Measurements from ENCODE around the gene COMMD9. TPM values are rescaled to one million over a fixed set of nuclear protein-coding genes. Genes with fewer than 3 reads are reported as not detected.
"Not testable (repeated sequence)": the region's sequence is repeated elsewhere in the genome, so short reads cannot be mapped to it uniquely, and the experiment has no call there.

COMMD9 gene
- total RNA-seq, 1 experiment from 2014 or later: 70.8 TPM

GRCh38 chr11:36326524-36327419 is 37.5 kb upstream of the COMMD9 start:
- intact Hi-C loops (cut with micrococcal nuclease): no loop called here
- ATAC-seq: no peak
- no peaks in the 10 kb centered on the region; the same call in 1 of the 2 replicates for H3K9me2 ChIP-seq (replicated peaks; ENCODE audit: low read length)
- H3K79me2 ChIP-seq (ENCODE audit: low read length): no peaks in the 10 kb centered on the region
- H3K27ac ChIP-seq (ENCODE audit: low read length): no peak overlapping the region
- CTCF ChIA-PET: no interaction called here
- peaks cover 5% of the 10 kb centered on the region; the same call in 1 of the 2 replicates for H3K4me1 ChIP-seq (ENCODE audit: insufficient read depth, low read length)
- H4K20me1 ChIP-seq (ENCODE audit: low read length): no peaks in the 10 kb centered on the region
- H3F3A ChIP-seq (ENCODE audit: low read length, unreplicated experiment): no peaks in the 10 kb centered on the region
- no peaks in the 10 kb centered on the region for H3K27me3 ChIP-seq (ENCODE audit: low read length)
- POLR2A ChIA-PET (ENCODE audit: unreplicated experiment): no interaction called here
- no peak overlapping the region for H2AFZ ChIP-seq (ENCODE audit: low read length)
- no peak overlapping the region for H3K9ac ChIP-seq (ENCODE audit: low read length)
- no peak overlapping the region for H3K4me3 ChIP-seq (ENCODE audit: low read length)
- no peaks in the 10 kb centered on the region for H3K9me3 ChIP-seq (ENCODE audit: low read length)
- no peaks in the 10 kb centered on the region for H3K36me3 ChIP-seq (ENCODE audit: low read depth, low read length)
- no peak for DNase-seq
- no TSS peak for BruUV-seq (replicated peaks)
- H3K4me2 ChIP-seq (ENCODE audit: low read length): no peak overlapping the region
- TF ChIP-seq EZH2phosphoT487 (IDR thresholded peaks at IDR 0.05; ENCODE audit: borderline replicate concordance, low read length) (no peak), EZH2 (IDR thresholded peaks at IDR 0.05; ENCODE audit: low read length, unreplicated experiment) (no peak)
- TF ChIP-seq, protein P1, sequence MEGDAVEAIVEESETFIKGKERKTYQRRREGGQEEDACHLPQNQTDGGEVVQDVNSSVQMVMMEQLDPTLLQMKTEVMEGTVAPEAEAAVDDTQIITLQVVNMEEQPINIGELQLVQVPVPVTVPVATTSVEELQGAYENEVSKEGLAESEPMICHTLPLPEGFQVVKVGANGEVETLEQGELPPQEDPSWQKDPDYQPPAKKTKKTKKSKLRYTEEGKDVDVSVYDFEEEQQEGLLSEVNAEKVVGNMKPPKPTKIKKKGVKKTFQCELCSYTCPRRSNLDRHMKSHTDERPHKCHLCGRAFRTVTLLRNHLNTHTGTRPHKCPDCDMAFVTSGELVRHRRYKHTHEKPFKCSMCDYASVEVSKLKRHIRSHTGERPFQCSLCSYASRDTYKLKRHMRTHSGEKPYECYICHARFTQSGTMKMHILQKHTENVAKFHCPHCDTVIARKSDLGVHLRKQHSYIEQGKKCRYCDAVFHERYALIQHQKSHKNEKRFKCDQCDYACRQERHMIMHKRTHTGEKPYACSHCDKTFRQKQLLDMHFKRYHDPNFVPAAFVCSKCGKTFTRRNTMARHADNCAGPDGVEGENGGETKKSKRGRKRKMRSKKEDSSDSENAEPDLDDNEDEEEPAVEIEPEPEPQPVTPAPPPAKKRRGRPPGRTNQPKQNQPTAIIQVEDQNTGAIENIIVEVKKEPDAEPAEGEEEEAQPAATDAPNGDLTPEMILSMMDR (conservative IDR thresholded peaks at IDR 0.05; ENCODE audit: low read depth, low read length): no peak

DNA sequence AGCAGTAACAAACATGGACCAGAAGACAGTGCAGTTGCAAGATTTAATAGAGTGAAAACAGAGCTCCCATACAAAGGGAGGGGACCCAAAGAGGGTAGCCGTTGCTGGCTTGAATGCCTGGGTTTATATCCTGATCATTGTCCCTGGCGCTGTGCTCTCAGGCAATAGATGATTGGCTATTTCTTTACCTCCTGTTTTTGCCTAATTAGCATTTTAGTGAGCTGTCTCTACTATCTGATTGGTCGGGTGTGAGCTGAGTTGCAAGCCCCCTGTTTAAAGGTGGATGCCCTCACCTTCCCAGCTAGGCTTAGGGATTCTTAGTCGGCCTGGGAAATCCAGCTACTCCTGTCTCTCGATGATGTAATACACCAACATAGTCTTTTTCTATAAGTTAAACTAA is 36.2 kb upstream of the COMMD9 start:
- BruUV-seq (replicated peaks); H3K9ac ChIP-seq (ENCODE audit: low read length); CTCF ChIA-PET; H3K9me3 ChIP-seq (ENCODE audit: low read length); H3K36me3 ChIP-seq (ENCODE audit: low read depth, low read length); intact Hi-C loops (cut with micrococcal nuclease); H3K4me3 ChIP-seq (ENCODE audit: low read length); H3K9me2 ChIP-seq (replicated peaks; ENCODE audit: low read length); H3F3A ChIP-seq (ENCODE audit: low read length, unreplicated experiment); H3K27ac ChIP-seq (ENCODE audit: low read length); POLR2A ChIA-PET (ENCODE audit: unreplicated experiment); H3K4me2 ChIP-seq (ENCODE audit: low read length); ATAC-seq; H3K4me1 ChIP-seq (ENCODE audit: insufficient read depth, low read length); H3K79me2 ChIP-seq (ENCODE audit: low read length); H2AFZ ChIP-seq (ENCODE audit: low read length); H3K27me3 ChIP-seq (ENCODE audit: low read length); DNase-seq; H4K20me1 ChIP-seq (ENCODE audit: low read length): not testable (repeated sequence)

- CTCF ChIA-PET; H3K27ac ChIP-seq (ENCODE audit: low read length); H3K36me3 ChIP-seq (ENCODE audit: low read depth, low read length); H3K4me2 ChIP-seq (ENCODE audit: low read length); H3K9ac ChIP-seq (ENCODE audit: low read length); BruUV-seq (replicated peaks); H4K20me1 ChIP-seq (ENCODE audit: low read length); H3K9me2 ChIP-seq (replicated peaks; ENCODE audit: low read length); ATAC-seq; H3F3A ChIP-seq (ENCODE audit: low read length, unreplicated experiment); intact Hi-C loops (cut with micrococcal nuclease); POLR2A ChIA-PET (ENCODE audit: unreplicated experiment); H3K79me2 ChIP-seq (ENCODE audit: low read length); H3K9me3 ChIP-seq (ENCODE audit: low read length); H3K4me1 ChIP-seq (ENCODE audit: insufficient read depth, low read length); H2AFZ ChIP-seq (ENCODE audit: low read length); H3K4me3 ChIP-seq (ENCODE audit: low read length); H3K27me3 ChIP-seq (ENCODE audit: low read length); DNase-seq: not testable (repeated sequence)
Measured at GRCh38 chr11:36324956-36325355, 35.7 kb upstream of the COMMD9 start.
